CD4-positive, alpha-beta T cell treated with Interleukin-2 at 100 ng/mL for 4 hours (primary cell): Measurements from ENCODE around the gene FBXO33.
A peak's percentile ranks its signal among the peaks of the same experiment; 100 is the strongest.

Experiments used
- DNase-seq: peaks from one replicate; pipeline ENCODE4 v3.0.0-alpha.2; 2020; ENCODE audit warnings: low spot score

The FBXO33 gene, protein sequence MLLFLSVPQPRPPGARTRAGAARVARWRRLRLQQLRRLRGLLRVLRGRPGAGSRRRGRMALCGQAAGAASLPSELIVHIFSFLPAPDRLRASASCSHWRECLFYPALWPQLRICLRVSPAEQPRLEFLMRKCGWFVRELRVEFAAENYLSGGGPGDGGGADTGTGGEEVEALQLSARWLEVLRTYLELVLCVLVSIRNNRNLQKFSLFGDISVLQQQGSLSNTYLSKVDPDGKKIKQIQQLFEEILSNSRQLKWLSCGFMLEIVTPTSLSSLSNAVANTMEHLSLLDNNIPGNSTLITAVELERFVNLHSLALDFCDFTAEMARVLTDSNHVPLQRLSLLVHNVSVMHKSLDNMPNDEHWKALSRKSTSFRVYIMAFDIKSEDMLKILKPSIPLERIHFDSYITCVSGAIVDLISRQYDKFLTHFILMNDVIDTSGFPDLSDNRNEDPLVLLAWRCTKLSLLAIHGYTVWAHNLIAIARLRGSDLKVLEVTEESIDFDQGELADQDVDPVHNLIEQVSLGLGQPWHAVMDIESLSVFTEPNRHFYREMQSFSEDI

DNA sequence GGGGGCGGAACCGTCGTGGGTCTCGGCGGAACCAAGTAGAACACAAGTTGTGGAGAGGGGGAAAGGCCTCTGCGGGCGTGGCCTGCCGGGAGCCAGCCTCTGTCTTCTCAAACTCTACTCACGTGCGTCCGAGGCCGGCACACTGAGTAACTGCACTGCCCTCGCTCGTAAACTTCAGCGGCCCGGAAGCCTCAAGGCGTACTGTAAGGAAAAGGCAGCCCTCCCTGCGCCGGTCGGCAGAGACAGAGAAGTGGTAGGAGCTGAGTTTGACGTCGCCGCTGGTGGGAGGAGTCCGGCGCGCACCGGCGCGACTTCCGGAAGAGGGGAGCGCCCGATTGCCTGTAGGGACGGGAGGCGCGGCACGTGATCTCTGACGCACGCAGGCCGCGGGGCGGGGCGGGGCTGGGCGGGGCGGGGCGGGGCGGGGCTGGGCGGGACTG, at the start of gene FBXO33:
Gene FBXO33, minus strand, starts transcription at position 255 of the 440 bp plus-strand sequence. CDS start 271 bp downstream, outside the sequence.
- peak; percentile 97 for DNase-seq

DNA sequence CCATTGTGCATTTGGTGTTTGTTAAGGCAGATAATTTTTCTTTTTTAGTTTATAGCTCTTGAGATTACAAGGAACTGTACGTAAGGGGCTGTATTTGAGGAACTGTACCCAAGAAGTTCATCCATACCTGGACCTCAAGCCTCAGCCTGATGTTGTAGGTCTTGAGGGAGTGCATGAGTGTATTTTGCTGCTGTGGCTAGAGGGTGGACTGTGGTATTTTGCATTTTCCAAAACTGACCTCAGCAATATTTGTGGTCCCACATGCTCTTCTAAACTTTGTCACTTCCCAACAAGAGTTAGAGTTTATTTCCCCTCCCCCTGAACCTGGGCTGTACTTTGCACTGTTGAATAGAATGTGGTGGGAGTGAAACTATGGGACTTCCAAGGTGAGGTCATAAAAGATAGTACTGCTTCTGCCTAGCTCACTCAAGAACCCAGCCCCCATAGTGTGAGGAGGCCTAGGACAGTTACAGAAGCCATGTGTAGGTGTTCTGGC, 42.2 kb upstream of the FBXO33 start:
- DNase-seq, result no peak

DNA sequence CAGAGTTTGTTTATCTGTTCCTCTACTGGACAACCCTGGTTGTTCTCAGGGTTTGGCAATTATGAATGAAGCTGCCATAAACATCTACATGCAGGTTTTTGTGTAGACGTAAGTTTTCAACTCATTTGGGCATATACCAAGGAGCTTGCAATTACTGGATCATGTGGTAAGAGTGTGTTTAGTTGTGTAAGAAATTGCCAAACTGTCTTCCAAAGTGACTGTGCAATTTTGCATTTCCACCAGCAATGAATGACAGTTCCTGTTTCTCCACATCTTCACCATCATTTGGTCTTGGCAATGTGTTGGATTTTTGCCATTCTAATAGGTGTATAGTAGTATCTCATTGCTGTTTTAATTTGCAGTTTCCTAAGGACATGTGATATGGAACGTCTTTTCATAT, 39.8 kb upstream of the FBXO33 start:
- no peak for DNase-seq

DNA sequence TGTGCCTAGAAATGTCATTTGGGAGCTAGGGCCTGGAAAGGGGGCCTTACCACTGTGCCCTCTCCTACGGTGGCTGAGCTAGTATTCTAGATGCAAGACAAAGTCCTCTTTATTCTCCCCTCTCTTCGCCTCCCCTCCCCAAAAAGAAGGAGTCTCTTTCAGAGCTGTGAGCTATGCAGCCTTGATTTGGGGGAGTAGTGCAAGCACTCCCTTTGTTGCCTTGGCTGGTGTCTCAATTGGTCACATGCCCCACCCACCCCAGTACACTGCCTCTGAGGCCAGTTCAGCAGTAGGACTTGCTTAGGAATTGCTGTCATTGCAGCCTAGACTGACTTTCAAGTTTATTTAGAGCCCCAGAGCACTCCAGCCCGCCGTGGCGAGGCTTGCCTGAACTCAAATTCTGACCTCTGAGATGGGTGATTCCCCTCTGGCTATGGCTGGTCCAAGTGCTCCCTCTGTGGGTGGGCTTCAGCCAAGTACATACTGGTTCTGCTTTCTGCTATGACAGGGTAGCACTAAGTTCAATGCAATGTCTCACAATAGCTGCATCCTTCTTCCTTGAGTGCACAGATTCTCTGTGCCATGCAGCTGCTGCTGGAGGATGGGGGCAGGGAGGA, 37.0 kb upstream of the FBXO33 start:
- DNase-seq, result peak; percentile 11

DNA sequence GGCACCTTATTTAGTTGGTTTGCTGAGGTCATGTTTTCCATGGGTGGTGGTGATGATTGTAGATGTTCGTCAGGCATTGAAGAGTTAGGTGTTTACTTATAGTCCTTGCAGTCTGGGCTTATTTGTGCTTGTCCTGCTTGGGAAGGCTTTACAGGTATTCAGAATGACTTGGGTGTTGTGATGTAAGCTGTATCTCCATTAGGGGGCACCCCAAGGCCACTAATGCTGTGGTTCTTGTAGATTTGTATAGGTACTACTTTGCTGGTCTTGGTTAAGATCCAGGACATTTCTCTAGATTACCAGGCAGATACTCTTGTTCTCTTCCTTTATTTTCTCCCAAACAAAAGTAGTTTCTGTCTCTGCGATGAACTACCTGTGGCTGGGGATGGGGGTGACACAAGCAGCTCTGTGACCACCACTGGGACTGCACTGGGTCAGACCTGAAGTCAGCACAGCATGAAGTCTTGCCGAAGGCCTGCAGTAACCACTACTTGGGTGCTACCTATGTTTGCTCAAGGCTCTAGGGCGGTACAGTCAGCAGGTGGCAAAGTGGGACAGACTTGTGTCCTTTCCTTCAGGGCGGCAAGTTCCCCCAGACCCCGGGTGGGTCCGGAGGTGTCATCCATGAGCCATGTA, 35.8 kb upstream of the FBXO33 start:
- no peak for DNase-seq

DNA sequence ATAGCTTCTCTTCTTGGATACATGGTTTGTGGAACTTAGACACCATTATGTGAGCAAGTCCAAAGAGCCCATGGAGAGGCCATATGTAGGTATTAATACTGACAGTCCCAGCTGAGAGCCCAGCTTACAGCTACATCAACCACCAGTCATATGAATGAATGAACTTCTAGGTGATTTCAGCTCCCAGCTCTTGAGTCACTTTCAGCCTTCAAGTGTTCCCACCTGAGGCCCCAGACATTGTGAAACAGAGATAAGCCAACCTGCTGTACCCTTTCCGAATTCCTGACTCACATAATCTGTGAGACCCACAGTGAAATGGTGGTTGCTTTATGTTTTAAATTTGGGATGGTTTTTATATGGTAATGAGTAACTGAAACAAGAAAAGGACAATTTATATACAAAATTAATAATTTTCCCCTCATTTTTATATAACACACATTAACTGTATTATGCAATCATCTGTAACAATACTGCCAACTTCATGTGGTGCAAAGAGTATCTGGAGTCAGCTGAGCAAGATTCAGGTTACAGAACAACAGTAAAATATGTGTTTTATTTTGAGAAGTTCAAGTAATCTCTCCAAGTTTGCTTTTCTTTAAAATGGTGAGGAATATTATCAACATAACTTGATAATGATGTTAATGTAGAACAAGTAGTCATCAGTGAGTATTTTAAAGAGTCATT, 27.7 kb upstream of the FBXO33 start:
- no peak for DNase-seq

DNA sequence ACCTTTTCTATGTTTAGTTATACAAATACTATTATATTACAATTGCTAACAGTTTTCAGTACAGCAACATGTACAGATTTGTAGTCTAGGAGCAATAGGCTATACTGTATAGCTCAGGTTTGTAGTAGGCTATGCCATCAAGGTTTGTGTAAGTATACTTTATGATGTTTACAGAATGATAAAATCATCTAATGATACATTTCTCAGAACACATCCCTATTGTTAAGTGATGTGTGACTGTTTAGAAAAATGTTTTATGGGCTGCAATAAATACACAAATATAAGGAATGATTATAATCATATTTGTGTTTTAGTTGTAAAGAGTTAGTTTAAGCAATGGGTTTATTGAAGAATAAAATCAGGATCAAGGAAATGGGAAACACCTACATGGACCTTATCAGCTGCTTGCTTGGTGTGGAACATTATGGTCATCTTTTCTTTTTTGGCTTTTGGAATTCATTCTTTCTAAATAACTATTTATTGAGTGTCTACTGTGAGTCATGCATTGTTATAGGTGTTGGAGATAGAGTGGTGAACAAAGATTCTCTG, 24.5 kb upstream of the FBXO33 start:
- DNase-seq, result no peak

DNA sequence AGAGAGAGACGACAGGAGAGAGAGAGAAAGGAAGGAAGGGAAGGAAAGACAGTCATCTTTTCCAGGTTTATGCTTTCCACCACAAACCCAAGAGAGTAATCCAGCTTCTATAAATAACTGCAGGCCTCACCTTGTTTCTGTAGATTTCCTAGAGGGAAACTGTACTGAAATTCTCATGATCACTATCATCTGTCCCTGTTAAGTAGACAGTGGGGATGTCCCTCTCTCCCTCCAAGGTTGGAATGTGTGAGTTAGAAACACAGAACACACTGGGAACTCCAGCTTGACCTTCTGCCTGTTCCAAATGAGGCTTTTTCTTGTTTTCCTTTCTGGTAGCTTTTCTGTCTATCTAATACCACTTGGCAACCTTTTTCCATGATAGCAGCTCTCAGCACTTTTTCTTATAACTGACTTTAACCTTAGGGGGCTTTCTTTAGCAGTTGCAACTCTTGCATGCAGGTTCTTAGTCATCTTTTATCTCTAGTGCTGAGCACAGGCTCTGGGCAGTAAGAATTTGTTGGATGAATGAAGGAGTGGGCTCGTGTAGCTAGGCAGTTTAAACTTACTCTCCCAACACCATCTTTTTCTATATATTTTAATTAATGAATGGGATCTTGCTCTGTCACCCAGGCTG, 22.8 kb upstream of the FBXO33 start:
- DNase-seq, result no peak

DNA sequence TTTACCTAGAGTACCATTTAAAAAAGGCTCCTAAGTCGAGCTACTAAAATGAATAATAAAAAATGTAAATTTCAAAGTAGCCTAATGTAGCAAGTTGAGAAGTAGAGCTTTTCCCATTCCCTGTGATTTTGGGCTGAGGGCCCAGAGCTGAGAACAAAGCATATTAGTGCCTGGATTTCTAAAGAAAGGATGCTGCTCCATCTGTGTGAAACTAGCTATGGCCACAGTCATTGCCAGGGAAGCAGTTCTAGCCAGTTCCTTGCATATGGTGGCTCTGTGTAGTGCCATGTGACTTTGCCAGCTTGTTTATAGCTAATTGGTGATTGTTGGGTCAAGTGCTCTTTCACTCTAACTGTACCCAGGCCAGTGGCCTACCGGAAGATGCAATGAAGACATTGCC, 20.4 kb upstream of the FBXO33 start:
- no peak for DNase-seq

DNA sequence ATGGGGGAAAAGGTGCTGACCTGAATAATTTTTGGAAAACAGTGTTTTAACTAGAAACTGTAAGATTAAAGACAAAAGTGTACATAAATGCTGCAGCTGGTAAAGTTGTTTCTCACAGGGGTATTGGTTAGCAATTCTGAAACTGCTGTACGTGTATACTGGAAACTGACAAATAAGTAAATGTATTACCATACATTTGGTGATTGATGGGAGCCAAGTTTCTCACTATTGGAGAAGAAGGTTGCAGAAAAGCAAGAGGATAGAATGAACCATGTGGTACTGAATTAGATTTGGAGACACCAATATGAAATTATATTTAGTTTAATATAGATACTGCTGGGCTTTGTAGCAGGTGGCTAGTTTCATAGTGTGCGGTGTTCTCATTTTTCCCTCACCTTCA, 19.6 kb upstream of the FBXO33 start:
- DNase-seq, result no peak

DNA sequence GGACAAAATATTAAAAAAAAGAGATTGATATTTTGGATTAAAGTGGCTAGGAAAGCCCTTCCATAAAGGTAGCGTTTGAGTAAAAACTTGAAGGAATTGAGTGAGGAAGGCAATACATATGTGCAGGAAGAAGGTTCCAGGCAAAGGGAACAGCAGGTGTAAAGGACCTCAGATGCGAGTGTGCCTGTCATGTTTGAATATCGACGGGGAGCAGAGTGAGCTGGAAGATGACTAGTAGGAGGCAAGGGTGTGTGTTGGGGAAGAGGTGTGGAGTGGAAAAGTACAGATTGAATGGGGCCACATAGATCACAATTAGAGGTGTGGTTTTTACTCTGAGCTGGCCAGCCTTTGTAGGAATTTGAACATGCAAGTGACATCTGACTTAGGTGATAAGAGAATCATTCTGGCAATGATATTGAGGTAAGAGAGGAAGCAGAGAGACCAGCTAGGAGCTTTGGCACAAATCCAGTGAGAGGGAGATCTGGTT, 15.0 kb upstream of the FBXO33 start:
- DNase-seq, result no peak

DNA sequence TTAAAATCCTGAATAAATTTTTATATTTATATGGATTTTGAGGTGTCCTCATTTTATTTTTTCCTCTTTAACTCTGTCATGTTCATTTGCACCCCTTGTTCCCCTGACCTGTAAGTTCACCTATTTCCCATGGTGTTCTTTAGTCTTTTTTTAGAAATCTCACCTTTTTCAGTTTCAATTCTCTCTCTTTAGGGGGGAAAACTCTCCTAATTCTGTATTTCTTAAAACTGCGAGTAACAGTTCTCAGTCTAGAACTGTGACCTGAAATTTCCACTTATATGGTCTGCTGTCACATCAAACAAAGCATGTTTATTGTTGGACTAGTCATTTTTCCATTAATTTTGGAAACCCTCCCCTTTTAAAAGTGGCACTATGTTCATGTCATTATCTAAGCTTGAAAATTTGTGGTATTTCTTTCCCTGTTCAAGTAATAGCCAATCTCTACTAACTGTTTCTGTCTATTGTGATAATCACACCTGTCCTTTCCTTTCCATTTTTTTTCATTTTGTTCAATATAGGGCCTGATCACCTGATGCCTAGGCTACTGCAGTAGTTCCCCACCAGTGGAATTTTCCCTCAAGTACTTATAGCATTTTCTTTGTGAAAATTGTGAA, 14.0 kb upstream of the FBXO33 start:
- no peak for DNase-seq

DNA sequence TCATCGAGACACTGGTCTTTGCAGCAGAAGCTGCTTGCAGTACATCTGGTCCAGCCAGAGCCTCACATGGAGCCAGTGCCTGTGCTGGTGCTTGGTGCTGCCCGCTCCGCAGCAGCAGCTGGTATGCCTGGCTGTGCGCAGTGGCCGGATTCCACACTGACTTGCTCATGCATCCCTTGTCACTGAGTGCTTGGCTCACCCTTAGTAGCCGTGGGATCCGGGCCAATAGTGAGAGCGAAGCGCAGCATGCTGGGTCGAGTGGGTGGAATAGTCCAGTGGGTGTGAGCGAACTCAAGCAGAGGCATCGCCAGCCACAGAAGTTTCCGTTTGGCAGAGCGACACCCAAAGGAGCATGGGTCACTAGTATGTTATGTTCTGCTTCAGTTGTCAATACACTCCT, 10.1 kb upstream of the FBXO33 start:
- DNase-seq, result no peak

DNA sequence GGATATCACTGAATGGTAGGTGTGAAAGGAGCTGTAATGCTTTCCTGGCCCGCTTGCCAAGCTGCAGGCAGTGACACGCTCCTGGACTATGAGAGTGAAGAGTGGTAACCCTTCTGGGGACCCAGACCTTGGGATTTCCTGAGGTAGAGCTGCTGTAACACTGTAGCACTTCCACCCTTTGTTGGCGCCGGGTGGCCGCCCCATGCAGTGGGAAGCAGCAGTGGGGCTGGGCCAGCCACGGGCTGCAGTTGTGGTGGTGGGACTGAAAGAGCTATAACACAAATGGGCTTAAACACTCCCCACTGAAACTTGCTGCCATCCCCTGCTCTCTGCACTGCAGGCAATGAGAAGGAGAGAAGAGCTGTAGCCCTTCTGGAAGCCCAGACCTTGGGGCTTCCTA, 9.6 kb upstream of the FBXO33 start:
- DNase-seq, result no peak

DNA sequence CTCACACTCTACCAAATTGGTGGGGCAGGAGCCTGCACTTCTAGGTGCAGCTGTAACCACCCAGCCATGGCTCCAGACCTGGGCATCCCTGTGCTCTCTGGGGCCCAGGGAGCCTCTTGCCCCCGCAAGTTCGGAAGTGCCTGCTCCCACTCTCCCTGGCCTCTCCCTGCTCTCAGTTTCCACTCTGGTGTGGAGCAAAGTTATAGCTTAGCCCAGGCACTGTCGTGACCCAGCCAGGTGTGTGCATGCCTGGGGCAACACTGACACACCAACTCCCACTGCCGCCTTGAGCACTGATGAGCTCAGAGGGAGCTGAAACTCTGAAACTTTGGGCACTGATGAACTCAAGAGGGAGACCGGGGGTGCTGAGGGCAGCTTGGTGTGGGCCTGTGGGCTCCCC, 8.7 kb upstream of the FBXO33 start:
- DNase-seq, result no peak

DNA sequence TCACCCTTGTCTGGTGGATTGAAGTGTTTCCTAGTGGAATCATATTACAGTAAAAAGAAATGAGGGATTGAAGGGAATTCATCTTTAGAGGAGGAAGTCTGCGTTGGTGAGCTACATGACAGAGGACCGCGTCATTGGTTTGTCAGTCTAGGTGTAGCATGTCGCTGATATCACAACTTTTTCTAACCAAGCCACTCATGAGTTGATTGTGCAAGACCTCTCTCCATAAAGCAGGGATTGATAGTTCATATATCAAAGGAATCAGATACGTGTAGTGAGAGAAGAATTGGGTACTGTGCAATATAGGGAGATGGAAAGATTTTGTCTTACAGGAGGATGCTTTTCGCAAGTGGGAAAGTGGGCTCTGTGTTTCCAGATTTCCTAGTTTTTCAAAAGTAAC, 3.0 kb upstream of the FBXO33 start:
- no peak for DNase-seq

DNA sequence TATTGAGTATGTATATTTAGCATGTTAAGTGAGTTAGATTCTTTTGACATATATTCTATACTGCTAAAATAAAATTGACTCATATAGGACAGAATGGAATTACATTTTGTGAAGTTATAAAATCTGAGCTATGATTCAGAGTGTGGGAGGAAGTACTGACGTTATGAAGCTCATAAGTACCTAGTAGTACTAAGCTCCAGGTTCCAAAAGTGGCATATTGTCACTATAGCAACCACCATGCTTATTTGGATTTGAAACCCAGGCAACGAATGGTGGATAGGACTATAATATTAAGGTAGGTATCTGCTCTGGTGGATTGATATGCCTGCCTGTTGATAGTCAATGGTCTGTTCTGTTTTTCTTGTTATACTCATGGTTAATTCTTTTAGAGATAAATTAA, 2.2 kb upstream of the FBXO33 start:
- peak; percentile 35 for DNase-seq

DNA sequence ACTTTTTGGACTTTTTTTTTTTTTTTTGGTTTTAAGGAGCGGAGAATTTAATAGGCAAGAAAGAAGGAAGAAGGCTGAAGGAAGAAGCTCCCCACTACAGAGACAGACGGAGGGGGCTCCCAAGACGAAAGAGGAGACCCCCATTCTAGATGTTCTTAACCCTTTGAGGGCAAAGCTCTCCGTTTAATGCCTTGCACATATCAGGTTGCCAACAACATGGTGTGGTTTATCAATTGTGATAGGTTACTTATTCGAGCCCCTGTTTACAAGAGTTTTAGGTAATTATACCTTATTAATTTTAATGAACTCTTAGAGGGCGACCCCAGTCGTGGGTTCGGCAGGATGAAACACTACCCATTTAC, 1.2 kb upstream of the FBXO33 start:
- no peak for DNase-seq

DNA sequence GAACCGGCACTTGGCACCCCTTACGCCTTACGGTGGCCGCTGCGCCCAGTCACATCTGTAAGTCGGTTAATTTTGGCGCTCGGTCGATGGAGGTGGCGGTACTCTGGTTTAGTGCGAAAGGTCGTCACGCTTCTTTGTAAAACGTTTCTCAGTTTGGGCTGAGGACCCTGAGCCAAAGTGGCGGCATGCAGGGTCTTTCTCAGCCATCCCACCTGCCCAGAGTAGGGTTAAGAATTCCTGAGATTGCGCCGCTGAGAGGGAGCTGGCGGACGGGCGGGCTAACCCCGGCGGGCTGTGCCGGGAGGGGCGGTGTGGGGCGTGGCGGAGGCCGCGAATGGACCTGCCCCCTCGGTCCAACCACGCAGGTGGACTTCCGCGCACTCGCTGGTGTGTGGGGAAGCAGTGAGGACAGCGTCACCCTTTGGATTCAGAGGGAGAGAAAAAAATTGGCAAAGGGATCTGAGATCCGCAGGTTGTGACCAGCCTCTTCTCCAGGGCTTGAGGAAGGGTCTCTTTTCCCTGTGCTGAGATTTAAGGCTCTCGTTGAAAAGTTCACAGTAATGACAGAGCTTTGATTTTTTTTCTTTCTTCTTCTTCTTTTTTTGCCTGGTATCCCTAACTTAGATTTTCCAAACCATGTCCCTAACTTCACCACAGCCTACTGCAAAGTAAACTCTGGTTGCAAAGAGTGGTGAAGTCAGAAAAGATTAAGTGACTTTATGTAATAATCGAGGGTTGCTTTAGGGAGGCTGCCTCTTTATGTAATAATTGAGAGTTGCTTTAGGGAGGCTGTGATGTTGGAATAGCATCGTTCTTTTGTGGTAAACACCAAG, 602 bp upstream of the FBXO33 start:
- peak; percentile 70 for DNase-seq
